HepG2 (cell line): ENCODE measurements around the gene RERE. TPM values are rescaled to one million over a fixed set of nuclear protein-coding genes. Genes with fewer than 3 reads are reported as not detected.

Experiments
- FOXJ3 ChIP-seq: sonication (generic); formaldehyde crosslinking; IDR thresholded peaks from 2 replicates; pipeline ENCODE4 v1.4.0; 2020; ENCODE audit warnings: missing genetic modification reagents, mild to moderate bottlenecking, borderline replicate concordance
- FOXK1 ChIP-seq: sonication (generic); formaldehyde crosslinking; IDR thresholded peaks from 2 replicates; pipeline ENCODE4 v1.4.0; 2020; ENCODE audit warnings: low read depth, missing genetic modification reagents, borderline replicate concordance
- HDAC1 ChIP-seq: sonication (generic); formaldehyde crosslinking; IDR thresholded peaks from 2 replicates; pipeline ENCODE4 v1.5.1; 2020; ENCODE audit warnings: mild to moderate bottlenecking, missing genetic modification reagents
- HNRNPL ChIP-seq: fragments of 200-400 bp; formaldehyde crosslinking; IDR thresholded peaks from 2 replicates; pipeline ENCODE4 v1.6.1; 2017; ENCODE audit warnings: mild to moderate bottlenecking, low read depth, low read length
- HOXD1 ChIP-seq: sonication (generic); formaldehyde crosslinking; IDR thresholded peaks from 2 replicates; pipeline ENCODE4 v1.5.0; 2020; ENCODE audit warnings: missing genetic modification reagents
- IKZF5 ChIP-seq: IDR thresholded peaks from 2 replicates; pipeline ENCODE4 v1.6.1; 2018; ENCODE audit warnings: missing genetic modification reagents, mild to moderate bottlenecking, missing compliant biosample characterization
- JDP2 ChIP-seq: sonication (generic); formaldehyde crosslinking; IDR thresholded peaks from 2 replicates; pipeline ENCODE4 v1.8.1; 2022; ENCODE audit warnings: missing genetic modification reagents, borderline replicate concordance
- KLF16 ChIP-seq, 2 experiments: sonication (generic) in 1 of 2; formaldehyde crosslinking in 1 of 2; IDR thresholded peaks; 2 replicates each; pipeline versions ENCODE4 v1.6.1 to v1.8.0; 2016 to 2023; ENCODE audit warnings: missing genetic modification reagents in 2 of 2, missing compliant biosample characterization in 1 of 2
- MED1 ChIP-seq: sonication (generic); formaldehyde crosslinking; IDR thresholded peaks from 2 replicates; pipeline ENCODE4 v1.4.0; 2020; ENCODE audit warnings: missing genetic modification reagents
- PAX8 ChIP-seq: sonication (generic); formaldehyde crosslinking; IDR thresholded peaks from 2 replicates; pipeline ENCODE4 v1.8.0; 2022; ENCODE audit warnings: mild to moderate bottlenecking, missing genetic modification reagents, borderline replicate concordance
- RARA ChIP-seq: IDR thresholded peaks from 2 replicates; pipeline ENCODE4 v1.6.1; 2016; ENCODE audit warnings: missing genetic modification reagents, missing compliant biosample characterization
- THAP11 ChIP-seq: IDR thresholded peaks from 2 replicates; pipeline ENCODE4 v1.6.1; 2016; ENCODE audit warnings: missing biosample characterization, missing genetic modification reagents
- ZBTB34 ChIP-seq: sonication (generic); formaldehyde crosslinking; IDR thresholded peaks from 2 replicates; pipeline ENCODE4 v1.8.0; 2022; ENCODE audit warnings: mild to moderate bottlenecking, missing genetic modification reagents
- ZBTB38 ChIP-seq: sonication (generic); formaldehyde crosslinking; IDR thresholded peaks from 2 replicates; pipeline ENCODE4 v1.5.1; 2020; ENCODE audit warnings: mild to moderate bottlenecking, missing genetic modification reagents
- ZFYVE20 ChIP-seq: sonication (generic); formaldehyde crosslinking; IDR thresholded peaks from 2 replicates; pipeline ENCODE4 v1.8.0; 2023; ENCODE audit warnings: low read depth, mild to moderate bottlenecking, moderate library complexity, missing genetic modification reagents, borderline replicate concordance
- polyA plus RNA-seq, 8 experiments: library from polyadenylated mRNA; depleted of rRNA in 3 of 8; stranded (reverse) in 7 of 8; unstranded in 1 of 8; fragments of >200 nt; fragmentation: Illumina TruSeq in 4 of 8; extraction: Trizol in 4 of 8; gene quantifications; 2 replicates each; pipeline versions ENCODE4 v1.2.1 to v1.2.3, GENCODE V29; 2011 to 2016; ENCODE audit warnings: low read depth in 4 of 8, missing spikeins in 1 of 8, mixed read lengths in 1 of 8; ENCODE audit not compliant: insufficient read depth in 1 of 8
- total RNA-seq, 5 experiments: library from RNA; depleted of rRNA; stranded (reverse); fragments of >200 nt; fragmentation: Illumina TruSeq; extraction: Trizol; gene quantifications; 2 replicates each; pipeline ENCODE4 v1.2.3, GENCODE V29; 2016; ENCODE audit warnings: low read depth in 1 of 5
- TF ChIP-seq, protein P1 (sequence below): sonication (generic); formaldehyde crosslinking; IDR thresholded peaks from 2 replicates; pipeline ENCODE4 v1.4.0; 2020; ENCODE audit warnings: missing genetic modification reagents
- TF ChIP-seq, protein P2 (sequence below): IDR thresholded peaks from 2 replicates; pipeline ENCODE4 v1.6.1; 2016; ENCODE audit warnings: low read depth
- TF ChIP-seq, protein P3 (sequence below): sonication (generic); formaldehyde crosslinking; IDR thresholded peaks from 2 replicates; pipeline ENCODE4 v1.5.0; 2020; ENCODE audit warnings: mild to moderate bottlenecking, missing genetic modification reagents

RERE gene
- total and polyA plus RNA-seq, 2 of the 13 experiments (the other 11 are each of a cell fraction or from before 2014, with no cell fraction given): 18.3 to 21.9 TPM

- TF ChIP-seq RARA (CRISPR knock-in tag): peak; percentile 68
- TF ChIP-seq IKZF5 (CRISPR knock-in tag): peak; percentile 44; the same call in 1 of the 2 replicates
- TF ChIP-seq FOXK1 (CRISPR knock-in tag): peak; percentile 69; the same call in 1 of the 2 replicates
- TF ChIP-seq HDAC1 (CRISPR knock-in tag): peak; percentile 59; the same call in 1 of the 2 replicates
- peak; percentile 90 for TF ChIP-seq MED1
- no peak for TF ChIP-seq HOXD1
- no peak for TF ChIP-seq PAX8 (CRISPR knock-in tag)
- TF ChIP-seq ZBTB38 (CRISPR knock-in tag): peak; percentile 90
- 0 out of 4 replicates have a peak, but pooled peaks of 1 of the 2 experiments have one; percentile 54 for TF ChIP-seq KLF16 (CRISPR knock-in tag; IDR thresholded peaks at IDR 0.05)
- no peak for TF ChIP-seq ZFYVE20 (CRISPR knock-in tag)
- 0 out of 2 replicates have a peak, but pooled peaks have one; percentile 43 for TF ChIP-seq ZBTB34 (CRISPR knock-in tag)
- TF ChIP-seq, protein P1, sequence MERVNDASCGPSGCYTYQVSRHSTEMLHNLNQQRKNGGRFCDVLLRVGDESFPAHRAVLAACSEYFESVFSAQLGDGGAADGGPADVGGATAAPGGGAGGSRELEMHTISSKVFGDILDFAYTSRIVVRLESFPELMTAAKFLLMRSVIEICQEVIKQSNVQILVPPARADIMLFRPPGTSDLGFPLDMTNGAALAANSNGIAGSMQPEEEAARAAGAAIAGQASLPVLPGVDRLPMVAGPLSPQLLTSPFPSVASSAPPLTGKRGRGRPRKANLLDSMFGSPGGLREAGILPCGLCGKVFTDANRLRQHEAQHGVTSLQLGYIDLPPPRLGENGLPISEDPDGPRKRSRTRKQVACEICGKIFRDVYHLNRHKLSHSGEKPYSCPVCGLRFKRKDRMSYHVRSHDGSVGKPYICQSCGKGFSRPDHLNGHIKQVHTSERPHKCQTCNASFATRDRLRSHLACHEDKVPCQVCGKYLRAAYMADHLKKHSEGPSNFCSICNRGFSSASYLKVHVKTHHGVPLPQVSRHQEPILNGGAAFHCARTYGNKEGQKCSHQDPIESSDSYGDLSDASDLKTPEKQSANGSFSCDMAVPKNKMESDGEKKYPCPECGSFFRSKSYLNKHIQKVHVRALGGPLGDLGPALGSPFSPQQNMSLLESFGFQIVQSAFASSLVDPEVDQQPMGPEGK (CRISPR knock-in tag): peak; percentile 96
- peak; percentile 47; the same call in 1 of the 2 replicates for TF ChIP-seq THAP11
- TF ChIP-seq HNRNPL: no peak
- TF ChIP-seq, protein P2, sequence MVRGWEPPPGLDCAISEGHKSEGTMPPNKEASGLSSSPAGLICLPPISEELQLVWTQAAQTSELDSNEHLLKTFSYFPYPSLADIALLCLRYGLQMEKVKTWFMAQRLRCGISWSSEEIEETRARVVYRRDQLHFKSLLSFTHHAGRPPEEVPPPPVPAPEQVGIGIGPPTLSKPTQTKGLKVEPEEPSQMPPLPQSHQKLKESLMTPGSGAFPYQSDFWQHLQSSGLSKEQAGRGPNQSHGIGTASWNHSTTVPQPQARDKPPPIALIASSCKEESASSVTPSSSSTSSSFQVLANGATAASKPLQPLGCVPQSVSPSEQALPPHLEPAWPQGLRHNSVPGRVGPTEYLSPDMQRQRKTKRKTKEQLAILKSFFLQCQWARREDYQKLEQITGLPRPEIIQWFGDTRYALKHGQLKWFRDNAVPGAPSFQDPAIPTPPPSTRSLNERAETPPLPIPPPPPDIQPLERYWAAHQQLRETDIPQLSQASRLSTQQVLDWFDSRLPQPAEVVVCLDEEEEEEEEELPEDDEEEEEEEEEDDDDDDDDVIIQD: 0 out of 2 replicates have a peak, but pooled peaks have one; percentile 54
- no peak for TF ChIP-seq JDP2 (CRISPR knock-in tag)
- TF ChIP-seq FOXJ3 (CRISPR knock-in tag): peak; percentile 54; the same call in 1 of the 2 replicates
- TF ChIP-seq, protein P3, sequence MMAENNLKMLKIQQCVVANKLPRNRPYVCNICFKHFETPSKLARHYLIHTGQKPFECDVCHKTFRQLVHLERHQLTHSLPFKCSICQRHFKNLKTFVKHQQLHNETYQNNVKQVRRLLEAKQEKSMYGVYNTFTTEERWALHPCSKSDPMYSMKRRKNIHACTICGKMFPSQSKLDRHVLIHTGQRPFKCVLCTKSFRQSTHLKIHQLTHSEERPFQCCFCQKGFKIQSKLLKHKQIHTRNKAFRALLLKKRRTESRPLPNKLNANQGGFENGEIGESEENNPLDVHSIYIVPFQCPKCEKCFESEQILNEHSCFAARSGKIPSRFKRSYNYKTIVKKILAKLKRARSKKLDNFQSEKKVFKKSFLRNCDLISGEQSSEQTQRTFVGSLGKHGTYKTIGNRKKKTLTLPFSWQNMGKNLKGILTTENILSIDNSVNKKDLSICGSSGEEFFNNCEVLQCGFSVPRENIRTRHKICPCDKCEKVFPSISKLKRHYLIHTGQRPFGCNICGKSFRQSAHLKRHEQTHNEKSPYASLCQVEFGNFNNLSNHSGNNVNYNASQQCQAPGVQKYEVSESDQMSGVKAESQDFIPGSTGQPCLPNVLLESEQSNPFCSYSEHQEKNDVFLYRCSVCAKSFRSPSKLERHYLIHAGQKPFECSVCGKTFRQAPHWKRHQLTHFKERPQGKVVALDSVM (CRISPR knock-in tag): peak; percentile 14; the same call in 1 of the 2 replicates
Measured at GRCh38 chr1:8312235-8313218, 504.9 kb downstream of the RERE start (continued).
